HCT116 (cell line): ENCODE results near the gene POC1B. TPM values are rescaled to one million over a fixed set of nuclear protein-coding genes. Genes with fewer than 3 reads are reported as not detected.

Source experiments
- ATAC-seq: fragments of 200-7000 bp; cut with Tn5 transposase; 2 replicates; pipeline ENCODE4 v1.9.1; 2020; ENCODE audit warnings: mild to moderate bottlenecking, moderate library complexity
- BruUV-seq: library from RNA; stranded (reverse); fragments of 400-500 nt; replicated peaks from 2 replicates; lab custom pipeline; 2021; lab: Mats Ljungman, UMichigan
- CTCF ChIA-PET: fragments of 300-600 bp; sonication (Branson Sonifier 250); formaldehyde crosslinking; loops from one replicate; lab custom pipeline; 2021; ENCODE audit warnings: antibody characterized with exemption; lab: Charles Lee
- POLR2A ChIA-PET: fragments of 300-600, 350-600 bp; sonication (Branson Sonifier 250); formaldehyde crosslinking; loops from one replicate; lab custom pipeline; 2021; ENCODE audit warnings: antibody characterized with exemption; lab: Charles Lee
- RAD21 ChIA-PET, 2 experiments: fragments of 300-600 bp; sonication (Branson Sonifier 250); formaldehyde crosslinking; loops; one replicate each; lab custom pipeline; 2023; ENCODE audit warnings: low total read pairs in 2 of 2; ENCODE audit not compliant: uncharacterized antibody in 2 of 2, unreplicated experiment in 2 of 2, low non-redundant PET in 1 of 2; lab: Charles Lee
- DNase-seq: peaks from one replicate; pipeline ENCODE4 v3.0.0-alpha.2; 2010; ENCODE audit warnings: low read depth, low spot score
- H2AFZ ChIP-seq: fragments of 200-600 bp; shearing (Covaris generic), sonication (generic); 2 replicates; pipeline ENCODE4 v1.6.1; 2017; ENCODE audit warnings: low read depth, mixed run types, mixed read lengths, antibody characterized with exemption, low read length; ENCODE audit not compliant: poor library complexity, severe bottlenecking
- H3K27ac ChIP-seq: 2 replicates; pipeline ENCODE4 v1.5.1; 2012; ENCODE audit warnings: low read depth, low read length
- H3K27me3 ChIP-seq: fragments of 200-600 bp; sonication (generic); 2 replicates; pipeline ENCODE4 v1.6.1; 2016; ENCODE audit warnings: mixed run types, low read length, mixed read lengths; ENCODE audit not compliant: insufficient read depth
- H3K36me3 ChIP-seq, 2 experiments: fragments of 200-500 bp in 1 of 2; fragments of 200-600 bp in 1 of 2; sonication (Bioruptor generic) in 1 of 2; sonication (generic) in 1 of 2; 2 replicates each; pipeline versions ENCODE4 v1.5.1 to v1.6.1; 2014 to 2016; ENCODE audit warnings: low read length in 2 of 2, inconsistent platforms in 1 of 2, mixed read lengths in 1 of 2, mixed run types in 1 of 2; ENCODE audit not compliant: insufficient read depth in 2 of 2, control insufficient read depth in 1 of 2
- H3K4me1 ChIP-seq, 2 experiments: fragments of 200-600 bp in 1 of 2; sonication (generic) in 1 of 2; 2 replicates each; pipeline versions ENCODE4 v1.5.1 to v1.6.1; 2012 to 2017; ENCODE audit warnings: low read length in 2 of 2, inconsistent platforms in 1 of 2, mild to moderate bottlenecking in 1 of 2, mixed read lengths in 1 of 2, mixed run types in 1 of 2, moderate library complexity in 1 of 2; ENCODE audit not compliant: insufficient read depth in 2 of 2, control insufficient read depth in 1 of 2
- H3K4me2 ChIP-seq: fragments of 200-600 bp; sonication (generic); 2 replicates; pipeline ENCODE4 v1.6.1; 2017; ENCODE audit warnings: mixed run types, low read length, mixed read lengths
- H3K4me3 ChIP-seq, 2 experiments: fragments of 200-600 bp in 1 of 2; sonication (generic) in 1 of 2; replicated peaks in 1 of 2; 2 replicates each; pipeline ENCODE4 v1.5.1; 2011 to 2016; ENCODE audit warnings: low read length in 2 of 2, control low read depth in 1 of 2, low read depth in 1 of 2, mild to moderate bottlenecking in 1 of 2, mixed read lengths in 1 of 2, mixed run types in 1 of 2
- H3K79me2 ChIP-seq: fragments of 200-600 bp; sonication (generic); 2 replicates; pipeline ENCODE4 v1.6.1; 2017; ENCODE audit warnings: mild to moderate bottlenecking, mixed run types, low read length, moderate library complexity, mixed read lengths; ENCODE audit not compliant: insufficient read depth
- H3K9ac ChIP-seq: fragments of 200-600 bp; sonication (generic); 2 replicates; pipeline ENCODE4 v1.6.1; 2016; ENCODE audit warnings: low read length, mixed read lengths
- H3K9me2 ChIP-seq: fragments of 200-600 bp; sonication (generic), shearing (Covaris generic); 2 replicates; pipeline ENCODE4 v1.6.1; 2017; ENCODE audit warnings: mixed run types, mild to moderate bottlenecking, moderate library complexity; ENCODE audit not compliant: insufficient read depth
- H3K9me3 ChIP-seq, 2 experiments: fragments of 200-500 bp in 1 of 2; fragments of 200-600 bp in 1 of 2; sonication (Bioruptor generic) in 1 of 2; sonication (generic) in 1 of 2; 2 replicates each; pipeline ENCODE4 v1.6.1; 2014 to 2017; ENCODE audit warnings: low read length in 2 of 2, mixed read lengths in 2 of 2, inconsistent platforms in 1 of 2, low read depth in 1 of 2, mild to moderate bottlenecking in 1 of 2, mixed run types in 1 of 2, moderate library complexity in 1 of 2; ENCODE audit not compliant: control insufficient read depth in 1 of 2, insufficient read depth in 1 of 2
- H4K20me1 ChIP-seq: fragments of 200-600 bp; sonication (generic), shearing (Covaris generic); 2 replicates; pipeline ENCODE4 v1.6.1; 2017; ENCODE audit warnings: mixed run types, mild to moderate bottlenecking, moderate library complexity; ENCODE audit not compliant: insufficient read depth
- ATF3 ChIP-seq: IDR thresholded peaks from 2 replicates; pipeline ENCODE4 v1.6.1; 2012
- CBX3 ChIP-seq: IDR thresholded peaks from 2 replicates; pipeline ENCODE4 v1.6.1; 2012; ENCODE audit warnings: low read depth
- CTCF ChIP-seq, 3 experiments: fragments of 200-600 bp in 1 of 3; sonication (generic) in 1 of 3; IDR thresholded peaks in 2 of 3; conservative IDR thresholded peaks in 1 of 3; 2 replicates each; pipeline ENCODE4 v1.5.1; 2012 to 2017; ENCODE audit warnings: low read depth in 2 of 3, low read length in 2 of 3, antibody characterized with exemption in 1 of 3, borderline replicate concordance in 1 of 3, control low read depth in 1 of 3, mild to moderate bottlenecking in 1 of 3, mixed read lengths in 1 of 3, mixed run types in 1 of 3, moderate library complexity in 1 of 3; ENCODE audit not compliant: insufficient read depth in 1 of 3
- EZH2phosphoT487 ChIP-seq: fragments of 200-600 bp; IDR thresholded peaks from 2 replicates; pipeline ENCODE4 v1.6.1; 2018; ENCODE audit warnings: antibody characterized with exemption, borderline replicate concordance
- JUND ChIP-seq: IDR thresholded peaks from 2 replicates; pipeline ENCODE4 v1.6.1; 2012
- MAX ChIP-seq: IDR thresholded peaks from 2 replicates; pipeline ENCODE4 v1.6.1; 2012
- POLR2A ChIP-seq: IDR thresholded peaks from 2 replicates; pipeline ENCODE4 v1.7.0; 2011; ENCODE audit warnings: borderline replicate concordance; ENCODE audit not compliant: insufficient read depth, insufficient read length; ENCODE audit errors: extremely low read depth
- RAD21 ChIP-seq: IDR thresholded peaks from 2 replicates; pipeline ENCODE4 v1.6.1; 2012; ENCODE audit warnings: low read depth, mild to moderate bottlenecking
- SIN3A ChIP-seq: IDR thresholded peaks from 2 replicates; pipeline ENCODE4 v1.6.1; 2012; ENCODE audit warnings: low read depth
- SRF ChIP-seq: IDR thresholded peaks from 2 replicates; pipeline ENCODE4 v1.6.1; 2012; ENCODE audit warnings: low read depth
- YY1 ChIP-seq: IDR thresholded peaks from 2 replicates; pipeline ENCODE4 v1.6.1; 2011; ENCODE audit warnings: low read length, low read depth, moderate library complexity, mild to moderate bottlenecking; ENCODE audit not compliant: insufficient replicate concordance; ENCODE audit errors: extremely low read depth
- ZFX ChIP-seq: fragments of 450-650 bp; IDR thresholded peaks from 2 replicates; pipeline ENCODE4 v1.6.1; 2017
- ZNF274 ChIP-seq: fragments of 200-500 bp; sonication (Bioruptor generic); IDR thresholded peaks from 2 replicates; pipeline ENCODE4 v1.6.1; 2014; ENCODE audit warnings: mild to moderate bottlenecking, low read depth, low read length, inconsistent platforms
- intact Hi-C: fragments of 100-400 bp; cut with micrococcal nuclease; formaldehyde crosslinking; loops from 2 replicates; pipeline ENCODE4 v1.10.0; 2022
- total RNA-seq: library from RNA; stranded (reverse); gene quantifications from one replicate; pipeline ENCODE4 v1.2.1, GENCODE V29; 2021; ENCODE audit not compliant: unreplicated experiment

Gene POC1B
- total RNA-seq, 1 experiment from 2014 or later, result 14.3 TPM

- H3K4me3 ChIP-seq, result no peak overlapping the region
- ChIA-PET CTCF (no interaction called here), RAD21 (no interaction called here), POLR2A (no interaction called here)
- intact Hi-C loops, result no loop called here
- no peaks in the 10 kb centered on the region for H3K9me2 ChIP-seq
- no peaks in the 10 kb centered on the region for H3K79me2 ChIP-seq
- H3K4me2 ChIP-seq, result no peak overlapping the region
- TF ChIP-seq RAD21, result no peak
- TF ChIP-seq SRF, result no peak
- ATAC-seq (no peak), DNase-seq (no peak)
- H3K9me3 ChIP-seq, result no peaks in the 10 kb centered on the region
- H3K9ac ChIP-seq, result no peak overlapping the region
- H3K27ac ChIP-seq, result no peak overlapping the region
- no TSS peak for BruUV-seq
- no peaks in the 10 kb centered on the region for H3K27me3 ChIP-seq
- H3K36me3 ChIP-seq, result no peaks in the 10 kb centered on the region
- H3K4me1 ChIP-seq, result peaks cover 0 to 3% of the 10 kb centered on the region in 2 experiments; a peak in 1 of 4 replicates
- H4K20me1 ChIP-seq, result no peaks in the 10 kb centered on the region
- no peak overlapping the region for H2AFZ ChIP-seq
Measured at GRCh38 chr12:89393551-89394121, 132.2 kb downstream of the POC1B start.

GRCh38 chr12:89392391-89392790 is 133.5 kb downstream of the POC1B start:
- peaks cover 0 to 3% of the 10 kb centered on the region in 2 experiments; a peak in 1 of 4 replicates for H3K4me1 ChIP-seq
- DNase-seq (no peak), ATAC-seq (no peak)
- no peak overlapping the region for H3K4me3 ChIP-seq
- no peak overlapping the region for H3K9ac ChIP-seq
- no peaks in the 10 kb centered on the region for H3K27me3 ChIP-seq
- RAD21 ChIA-PET, result no interaction called here
- TF ChIP-seq EZH2phosphoT487 (no peak), RAD21 (no peak), JUND (no peak), MAX (no peak), CBX3 (no peak), ZNF274 (no peak), POLR2A (no peak), SRF (no peak), ZFX (no peak), CTCF (IDR thresholded peaks at IDR 0.05 in 2 of 3, conservative IDR thresholded peaks at IDR 0.05 in 1 of 3; ENCODE audit: borderline replicate concordance in 1 of 3, insufficient read depth in 1 of 3, low read depth in 2 of 3, low read length in 2 of 3) (no peak), ATF3 (no peak), YY1 (no peak), SIN3A (no peak)
- no TSS peak for BruUV-seq
- H3K9me3 ChIP-seq, result no peaks in the 10 kb centered on the region
- H4K20me1 ChIP-seq, result no peaks in the 10 kb centered on the region
- no peak overlapping the region for H3K4me2 ChIP-seq
- H3K79me2 ChIP-seq, result no peaks in the 10 kb centered on the region
- POLR2A ChIA-PET, result no interaction called here
- no peaks in the 10 kb centered on the region for H3K9me2 ChIP-seq
- H3K36me3 ChIP-seq, result no peaks in the 10 kb centered on the region
- intact Hi-C loops, result no loop called here
- H2AFZ ChIP-seq, result no peak overlapping the region
- CTCF ChIA-PET, result no interaction called here
- H3K27ac ChIP-seq, result no peak overlapping the region
